ENCODE results near the gene MYO1C. TPM values are rescaled to one million over a fixed set of nuclear protein-coding genes. Genes with fewer than 3 reads are reported as not detected.

MYO1C gene
- total RNA-seq (2022) (162 and 171 TPM in 2 replicates), Bru-seq, nascent RNA (percentile 67 among the genes with signal in this experiment), BruChase-seq, experiment 1, labeled RNA remaining after a 2-hour chase (percentile 77 among the genes with signal in this experiment), BruChase-seq, experiment 2, labeled RNA remaining after a 6-hour chase (percentile 91 among the genes with signal in this experiment)
- long read RNA-seq, full-length matches to known transcripts, result 78 of 160 reads
- long read RNA-seq, partial matches to known transcripts, result 62 of 160 reads
- long read RNA-seq, other reads (novel, unspliced or antisense), result 20 of 160 reads

- no peaks in the 10 kb centered on the region; the same call in 1 of the 2 replicates for H3K36me3 ChIP-seq (ENCODE audit: control insufficient read depth, insufficient read depth, low read length)
- no TSS peak for BruUV-seq (replicated peaks)
- intact Hi-C loops (cut with micrococcal nuclease; ENCODE audit: unreplicated experiment), result no loop called here
- no peaks in the 10 kb centered on the region for H3K9me3 Mint-ChIP-seq (ENCODE audit: unreplicated experiment)
- no peaks in the 10 kb centered on the region for H3K27me3 ChIP-seq (replicated peaks; ENCODE audit: control insufficient read depth, insufficient read depth, low read length)
- H3K9me3 ChIP-seq, result no peaks in the 10 kb centered on the region
- TF ChIP-seq CTCF (IDR thresholded peaks at IDR 0.05; ENCODE audit: insufficient read depth in 1 of 2, low read depth in 1 of 2, low read length in 1 of 2, severe bottlenecking in 1 of 2, unreplicated experiment in 1 of 2), result no peak
- H3K4me3 ChIP-seq (ENCODE audit: low read depth, low read length), result peak within 1 kb of the TSS; percentile 59
- peak within 1 kb of the TSS; percentile 88 for H3K4me3 Mint-ChIP-seq (ENCODE audit: unreplicated experiment)
- H3K4me1 ChIP-seq, result peaks cover 22% of the 10 kb centered on the region
- no peaks in the 10 kb centered on the region for H3K27me3 Mint-ChIP-seq (ENCODE audit: insufficient read depth, unreplicated experiment)
- ChIA-PET CTCF (interaction anchor here (0.8 to 1.2 kb wide), 2 partner anchors 23 to 127 kb away, joined by 3 read pairs; no protein-coding TSS in a partner anchor), POLR2A (interaction anchor here (0.6 kb wide), 2 partner anchors 8 to 24 kb away, joined by 3 to 8 read pairs; partner anchors contain the start of gene INPP5K)
- H3K27ac Mint-ChIP-seq (ENCODE audit: unreplicated experiment), result peak within 1 kb of the TSS; percentile 86
- peaks cover 28% of the 10 kb centered on the region for H3K36me3 Mint-ChIP-seq (ENCODE audit: insufficient read depth, unreplicated experiment)
- DNase-seq, result no peak
- peaks cover 8% of the 10 kb centered on the region for H3K4me1 Mint-ChIP-seq (ENCODE audit: low read depth, unreplicated experiment)
Observed at GRCh38 chr17:1492249-1493206, at the start of gene MYO1C. TSS of gene MYO1C (minus strand) at chr17:1492686. CDS start at chr17:1492487, 199 bp downstream.

- ChIA-PET POLR2A (no interaction called here), CTCF (no interaction called here)
- H3K4me3 ChIP-seq (ENCODE audit: low read depth, low read length), result no peak overlapping the region
- Mint-ChIP-seq H3K27me3 (ENCODE audit: insufficient read depth, unreplicated experiment) (no peaks in the 10 kb centered on the region), H3K4me1 (ENCODE audit: low read depth, unreplicated experiment) (no peaks in the 10 kb centered on the region), H3K9me3 (ENCODE audit: unreplicated experiment) (no peaks in the 10 kb centered on the region), H3K27ac (ENCODE audit: unreplicated experiment) (no peak overlapping the region), H3K4me3 (ENCODE audit: unreplicated experiment) (no peak overlapping the region), H3K36me3 (ENCODE audit: insufficient read depth, unreplicated experiment) (peaks cover 94% of the 10 kb centered on the region)
- intact Hi-C loops (cut with micrococcal nuclease; ENCODE audit: unreplicated experiment), result no loop called here
- no peak for TF ChIP-seq CTCF (IDR thresholded peaks at IDR 0.05; ENCODE audit: insufficient read depth in 1 of 2, low read depth in 1 of 2, low read length in 1 of 2, severe bottlenecking in 1 of 2, unreplicated experiment in 1 of 2)
- H3K36me3 ChIP-seq (ENCODE audit: control insufficient read depth, insufficient read depth, low read length), result peaks cover 2% of the 10 kb centered on the region
- H3K4me1 ChIP-seq, result no peaks in the 10 kb centered on the region
- no TSS peak for BruUV-seq (replicated peaks)
- no peaks in the 10 kb centered on the region for H3K9me3 ChIP-seq
- DNase-seq, result no peak
- no peaks in the 10 kb centered on the region for H3K27me3 ChIP-seq (replicated peaks; ENCODE audit: control insufficient read depth, insufficient read depth, low read length)
Observed at GRCh38 chr17:1541367-1541904, 49.0 kb upstream of the MYO1C start.

GRCh38 chr17:1539811-1540210, 47.3 kb upstream of the MYO1C start:
- no peak overlapping the region for H3K4me3 ChIP-seq (ENCODE audit: low read depth, low read length)
- no peak overlapping the region for H3K4me3 Mint-ChIP-seq (ENCODE audit: unreplicated experiment)
- no peaks in the 10 kb centered on the region for H3K27me3 Mint-ChIP-seq (ENCODE audit: insufficient read depth, unreplicated experiment)
- H3K36me3 Mint-ChIP-seq (ENCODE audit: insufficient read depth, unreplicated experiment), result peaks cover 93% of the 10 kb centered on the region
- H3K27ac Mint-ChIP-seq (ENCODE audit: unreplicated experiment), result no peak overlapping the region
- H3K9me3 Mint-ChIP-seq (ENCODE audit: unreplicated experiment), result no peaks in the 10 kb centered on the region
- no peaks in the 10 kb centered on the region for H3K4me1 ChIP-seq
- DNase-seq, result no peak
- TF ChIP-seq CTCF (IDR thresholded peaks at IDR 0.05; ENCODE audit: insufficient read depth in 1 of 2, low read depth in 1 of 2, low read length in 1 of 2, severe bottlenecking in 1 of 2, unreplicated experiment in 1 of 2), result no peak
- no peaks in the 10 kb centered on the region for H3K27me3 ChIP-seq (replicated peaks; ENCODE audit: control insufficient read depth, insufficient read depth, low read length)
- no peaks in the 10 kb centered on the region for H3K4me1 Mint-ChIP-seq (ENCODE audit: low read depth, unreplicated experiment)
- H3K36me3 ChIP-seq (ENCODE audit: control insufficient read depth, insufficient read depth, low read length), result no peaks in the 10 kb centered on the region; the same call in none of the 2 replicates
- no TSS peak for BruUV-seq (replicated peaks)
- ChIA-PET POLR2A (no interaction called here), CTCF (no interaction called here)
- intact Hi-C loops (cut with micrococcal nuclease; ENCODE audit: unreplicated experiment), result no loop called here
- H3K9me3 ChIP-seq, result no peaks in the 10 kb centered on the region
